ENCODE data around the gene PNMA8C.

GRCh38 chr19:46431824-46432223, 3.1 kb upstream of the PNMA8C start:
- TF ChIP-seq BHLHE40 (IDR thresholded peaks at IDR 0.05; ENCODE audit: borderline replicate concordance) (no peak), ARNT (IDR thresholded peaks at IDR 0.05) (no peak), TARDBP (IDR thresholded peaks at IDR 0.05) (no peak), LEF1 (IDR thresholded peaks at IDR 0.05; ENCODE audit: borderline replicate concordance) (no peak), ZNF384 (IDR thresholded peaks at IDR 0.05) (0 out of 2 replicates have a peak, but pooled peaks have one; percentile 24), ELF4 (IDR thresholded peaks at IDR 0.05) (no peak), SUZ12 (IDR thresholded peaks at IDR 0.05) (no peak)

Data from HEK293T (cell line).